B cell (primary cell): ENCODE results near the gene SALL3. TPM values are rescaled to one million over a fixed set of nuclear protein-coding genes. Genes with fewer than 3 reads are reported as not detected.

ENCODE experiments used
- ATAC-seq: fragments of 200-7000 bp; cut with Tn5 transposase; one replicate; pipeline ENCODE4 v1.10.0; 2021; ENCODE audit warnings: low read depth, mild to moderate bottlenecking, moderate number of reproducible peaks, moderate library complexity
- CTCF ChIA-PET: fragments of 350-600 bp; sonication (Branson Sonifier 250); formaldehyde crosslinking; loops from one replicate; lab custom pipeline; 2021; ENCODE audit warnings: antibody characterized with exemption, inconsistent platforms; lab: Charles Lee
- POLR2A ChIA-PET: fragments of 350-600 bp; sonication (Branson Sonifier 250); formaldehyde crosslinking; loops from one replicate; lab custom pipeline; 2021; ENCODE audit warnings: antibody characterized with exemption; lab: Charles Lee
- DNase-seq: peaks from one replicate; pipeline ENCODE4 v3.0.0; 2013
- H2AFZ ChIP-seq: 2 replicates; pipeline ENCODE4 v1.6.1; 2012; ENCODE audit warnings: mild to moderate bottlenecking, low read depth, low read length; ENCODE audit not compliant: insufficient read depth, poor library complexity, severe bottlenecking
- H3K27ac ChIP-seq, 2 donors: 1 replicate in 1 of 2; 2 replicates in 1 of 2; pipeline ENCODE4 v1.5.1; 2012 to 2013; ENCODE audit warnings: low read length in 2 of 2, mild to moderate bottlenecking in 2 of 2, moderate library complexity in 1 of 2
- H3K27me3 ChIP-seq, 4 experiments: fragments of 200-600 bp in 1 of 4; sonication (generic) in 1 of 4; replicated peaks in 1 of 4; 1 replicate in 2 of 4; 2 replicates in 2 of 4; pipeline versions ENCODE4 v1.6.1 to v1.7.0; 2013 to 2016; ENCODE audit warnings: low read length in 3 of 4, mild to moderate bottlenecking in 2 of 4, mixed read lengths in 1 of 4, moderate library complexity in 1 of 4; ENCODE audit not compliant: insufficient read depth in 4 of 4, control insufficient read depth in 3 of 4; ENCODE audit errors: control extremely low read depth in 1 of 4
- H3K36me3 ChIP-seq, 2 experiments: replicated peaks in 1 of 2; 1 replicate in 1 of 2; 2 replicates in 1 of 2; pipeline versions ENCODE4 v1.6.1 to v1.7.1; 2013; ENCODE audit warnings: low read length in 1 of 2; ENCODE audit not compliant: insufficient read depth in 2 of 2, control insufficient read depth in 1 of 2; ENCODE audit errors: control extremely low read depth in 1 of 2, extremely low read depth in 1 of 2
- H3K4me1 ChIP-seq, 2 donors: fragments of 200-600 bp in 1 of 2; sonication (generic) in 1 of 2; 1 replicate in 1 of 2; 2 replicates in 1 of 2; pipeline versions ENCODE4 v1.5.1 to v1.6.1; 2013 to 2017; ENCODE audit warnings: low read length in 2 of 2; ENCODE audit not compliant: control insufficient read depth in 2 of 2, insufficient read depth in 2 of 2
- H3K4me2 ChIP-seq: replicated peaks from 2 replicates; pipeline ENCODE3; 2012; ENCODE audit warnings: mild to moderate bottlenecking, low read depth, low read length; ENCODE audit not compliant: poor library complexity, severe bottlenecking
- H3K4me3 ChIP-seq, 5 experiments: fragments of 200-600 bp in 1 of 5; sonication (generic) in 1 of 5; 1 replicate in 3 of 5; 2 replicates in 2 of 5; pipeline versions ENCODE4 v1.5.1 to v1.7.0; 2011 to 2016; ENCODE audit warnings: low read length in 4 of 5, mild to moderate bottlenecking in 4 of 5, low read depth in 2 of 5, control low read depth in 1 of 5, moderate library complexity in 1 of 5; ENCODE audit not compliant: insufficient read depth in 1 of 5; ENCODE audit errors: control extremely low read depth in 1 of 5, extremely low read depth in 1 of 5
- H3K79me2 ChIP-seq: fragments of 200-600 bp; sonication (generic); one replicate; pipeline ENCODE4 v1.6.0; 2016; ENCODE audit warnings: low read length; ENCODE audit not compliant: control insufficient read depth, insufficient read depth
- H3K9ac ChIP-seq: fragments of 200-600 bp; sonication (generic); 2 replicates; pipeline ENCODE4 v1.6.1; 2017; ENCODE audit warnings: mild to moderate bottlenecking, low read length, moderate library complexity
- H3K9me3 ChIP-seq, 3 donors: one replicate each; pipeline versions ENCODE4 v1.6.1 to v1.7.1; 2013; ENCODE audit warnings: low read length in 2 of 3; ENCODE audit not compliant: control insufficient read depth in 2 of 3, insufficient read depth in 1 of 3; ENCODE audit errors: control extremely low read depth in 1 of 3
- H4K20me1 ChIP-seq: 2 replicates; pipeline ENCODE4 v1.6.0; 2012; ENCODE audit warnings: mild to moderate bottlenecking, low read length; ENCODE audit not compliant: insufficient read depth, control insufficient read depth, poor library complexity, severe bottlenecking
- H3K27ac Mint-ChIP-seq: one replicate; pipeline ENCODE4 v1.8.0; 2021; ENCODE audit warnings: mixed read lengths
- H3K27me3 Mint-ChIP-seq: one replicate; pipeline ENCODE4 v1.8.0; 2021; ENCODE audit warnings: mixed read lengths
- H3K4me1 Mint-ChIP-seq: one replicate; pipeline ENCODE4 v1.8.0; 2021; ENCODE audit warnings: mixed read lengths
- H3K4me3 Mint-ChIP-seq: one replicate; pipeline ENCODE4 v1.8.0; 2021; ENCODE audit warnings: mixed read lengths
- H3K9me3 Mint-ChIP-seq: one replicate; pipeline ENCODE4 v1.8.0; 2022; ENCODE audit warnings: mixed read lengths; ENCODE audit not compliant: insufficient read depth
- EZH2 ChIP-seq: IDR thresholded peaks from 2 replicates; pipeline ENCODE4 v1.6.1; 2012; ENCODE audit warnings: borderline replicate concordance, low read depth, mild to moderate bottlenecking, moderate library complexity, low read length; ENCODE audit not compliant: insufficient read depth, poor library complexity, severe bottlenecking
- WGBS: methylation state at CpG from one replicate; pipeline ENCODE4 v1.1.5; 2013; ENCODE audit warnings: missing lambda C conversion rate; ENCODE audit not compliant: insufficient coverage; 5-methylcytosine and 5-hydroxymethylcytosine counted together
- intact Hi-C: fragments of 100-400 bp; cut with micrococcal nuclease; formaldehyde crosslinking; loops from one replicate; pipeline ENCODE4 v1.10.0; 2022
- polyA plus RNA-seq: library from polyadenylated mRNA; depleted of rRNA; stranded (reverse); fragments of >200 nt; gene quantifications from 2 replicates; pipeline ENCODE4 v1.2.3, GENCODE V29; 2012
- total RNA-seq, 2 donors: library from RNA; stranded (reverse); fragments of 120-200 nt in 1 of 2; gene quantifications; 1 replicate in 1 of 2; 2 replicates in 1 of 2; pipeline versions ENCODE4 v1.2.3 to v1.2.4, GENCODE V29; 2013 to 2022
- TF ChIP-seq, protein P1 (sequence below): fragments of 200-600 bp; IDR thresholded peaks from one replicate; pipeline ENCODE4 v1.8.0; 2022; ENCODE audit warnings: antibody characterized with exemption, mild to moderate bottlenecking

SALL3 gene
- total and polyA plus RNA-seq, 2 donors (not counting 1 experiment from before 2014, with no cell fraction given), result not detected

- no peak for ATAC-seq
- TF ChIP-seq, protein P1, sequence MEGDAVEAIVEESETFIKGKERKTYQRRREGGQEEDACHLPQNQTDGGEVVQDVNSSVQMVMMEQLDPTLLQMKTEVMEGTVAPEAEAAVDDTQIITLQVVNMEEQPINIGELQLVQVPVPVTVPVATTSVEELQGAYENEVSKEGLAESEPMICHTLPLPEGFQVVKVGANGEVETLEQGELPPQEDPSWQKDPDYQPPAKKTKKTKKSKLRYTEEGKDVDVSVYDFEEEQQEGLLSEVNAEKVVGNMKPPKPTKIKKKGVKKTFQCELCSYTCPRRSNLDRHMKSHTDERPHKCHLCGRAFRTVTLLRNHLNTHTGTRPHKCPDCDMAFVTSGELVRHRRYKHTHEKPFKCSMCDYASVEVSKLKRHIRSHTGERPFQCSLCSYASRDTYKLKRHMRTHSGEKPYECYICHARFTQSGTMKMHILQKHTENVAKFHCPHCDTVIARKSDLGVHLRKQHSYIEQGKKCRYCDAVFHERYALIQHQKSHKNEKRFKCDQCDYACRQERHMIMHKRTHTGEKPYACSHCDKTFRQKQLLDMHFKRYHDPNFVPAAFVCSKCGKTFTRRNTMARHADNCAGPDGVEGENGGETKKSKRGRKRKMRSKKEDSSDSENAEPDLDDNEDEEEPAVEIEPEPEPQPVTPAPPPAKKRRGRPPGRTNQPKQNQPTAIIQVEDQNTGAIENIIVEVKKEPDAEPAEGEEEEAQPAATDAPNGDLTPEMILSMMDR, result no peak
- no peak for TF ChIP-seq EZH2
- Histone ChIP-seq H2AFZ (no peak overlapping the region), H3K9ac (no peak overlapping the region), H3K4me1 (peaks cover 6 to 8% of the 10 kb centered on the region in 2 donors), H3K27ac (no peak overlapping the region), H3K36me3 (no peaks in the 10 kb centered on the region), H3K9me3 (peaks cover 0 to 12% (median 0%) of the 10 kb centered on the region in 3 donors), H3K4me2 (peak overlapping the region; percentile 25), H3K27me3 (peaks cover 2 to 49% (median 47%) of the 10 kb centered on the region in 4 experiments), H4K20me1 (no peaks in the 10 kb centered on the region), H3K4me3 (no peak overlapping the region), H3K79me2 (no peaks in the 10 kb centered on the region)
- WGBS, result 3% methylated on average over 77 of the region's 98 CpGs
- Mint-ChIP-seq H3K27me3 (peaks cover 56% of the 10 kb centered on the region), H3K4me3 (no peak overlapping the region), H3K4me1 (peaks cover 13% of the 10 kb centered on the region), H3K27ac (no peak overlapping the region), H3K9me3 (no peaks in the 10 kb centered on the region)
- no peak for DNase-seq
- intact Hi-C loops, result no loop called here
- CTCF ChIA-PET, result no interaction called here
- POLR2A ChIA-PET, result no interaction called here
Measured at GRCh38 chr18:78979056-78979729, 425 bp upstream of the SALL3 start.

DNA sequence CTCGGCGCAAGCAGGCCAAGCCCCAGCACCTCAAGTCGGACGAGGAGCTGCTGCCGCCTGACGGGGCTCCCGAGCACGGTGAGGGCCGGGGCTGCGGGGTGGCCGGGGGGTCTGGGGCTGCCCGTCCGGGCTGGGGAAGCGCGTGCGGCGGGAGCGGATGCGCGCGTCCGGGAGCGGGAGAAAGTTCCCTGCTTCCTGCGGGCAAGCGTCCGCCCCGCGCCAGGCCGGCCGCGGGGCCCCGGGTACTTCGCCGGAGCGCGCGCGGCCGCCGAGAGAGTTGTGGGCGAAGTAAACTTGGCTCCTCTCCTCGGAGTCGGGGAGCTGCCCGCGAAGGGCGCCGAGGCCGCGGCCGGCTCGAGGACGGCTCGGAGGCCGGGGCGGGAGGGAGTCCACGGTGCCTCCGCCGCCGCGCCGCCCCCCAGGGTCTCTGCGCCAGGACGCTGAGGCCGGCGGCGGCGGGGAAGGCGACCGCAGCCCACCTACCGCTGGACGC is 707 bp downstream of the SALL3 start:
- no peak overlapping the region for H3K4me3 ChIP-seq
- intact Hi-C loops, result no loop called here
- no peak for TF ChIP-seq EZH2
- TF ChIP-seq, protein P1, result no peak
- peaks cover 2 to 44% (median 42%) of the 10 kb centered on the region in 4 experiments for H3K27me3 ChIP-seq
- Mint-ChIP-seq H3K4me1 (peaks cover 11% of the 10 kb centered on the region), H3K4me3 (no peak overlapping the region), H3K27ac (no peak overlapping the region), H3K27me3 (peaks cover 59% of the 10 kb centered on the region), H3K9me3 (no peaks in the 10 kb centered on the region)
- H3K36me3 ChIP-seq, result no peaks in the 10 kb centered on the region
- POLR2A ChIA-PET, result no interaction called here
- H3K4me2 ChIP-seq, result peak overlapping the region; percentile 48
- no peak overlapping the region for H3K9ac ChIP-seq
- no peaks in the 10 kb centered on the region for H3K79me2 ChIP-seq
- H4K20me1 ChIP-seq, result no peaks in the 10 kb centered on the region
- DNase-seq, result no peak
- no peak for ATAC-seq
- H3K27ac ChIP-seq, result no peak overlapping the region
- CTCF ChIA-PET, result no interaction called here
- 10% methylated on average over 71 of the region's 71 CpGs for WGBS
- H2AFZ ChIP-seq, result no peak overlapping the region
- H3K9me3 ChIP-seq, result peaks cover 0 to 12% (median 0%) of the 10 kb centered on the region in 3 donors
- H3K4me1 ChIP-seq, result peaks cover 6 to 8% of the 10 kb centered on the region in 2 donors
